Measurements from ENCODE around the gene CAMKK1. TPM values are rescaled to one million over a fixed set of nuclear protein-coding genes. Genes with fewer than 3 reads are reported as not detected.

CAMKK1 gene
- total RNA-seq, 4 donors from 2014 or later, result 0.44 to 5.1 (median 2.1) TPM

- no peak for DNase-seq
- H3K9me3 ChIP-seq, result no peaks in the 10 kb centered on the region
- peak overlapping the region in 3 of 4 donors; percentile 33 to 55 (median 40) for H3K27ac ChIP-seq
- TF ChIP-seq POLR2A (IDR thresholded peaks at IDR 0.05), result no peak
- no peak for TF ChIP-seq CTCF (IDR thresholded peaks at IDR 0.05 in 4 of 5, conservative IDR thresholded peaks at IDR 0.05 in 1 of 5)
- no peaks in the 10 kb centered on the region for H3K27me3 ChIP-seq
- intact Hi-C loops (cut with DNase I; ENCODE audit: low total_unique reads), result no loop called here
- peaks cover 11 to 18% of the 10 kb centered on the region in 2 donors for H3K4me1 ChIP-seq
- H3K36me3 ChIP-seq, result no peaks in the 10 kb centered on the region
- in situ Hi-C loops (cut with MboI; ENCODE audit: low sequenced_read_pairs in 4 of 4), result no loop called here
- H3K4me3 ChIP-seq, result no peak overlapping the region
- peak in 1 of 2 donors; percentile 10 for ATAC-seq
These were observed 13.0 kb downstream of the CAMKK1 start for GRCh38 chr17:3879591-3880417.

- in situ Hi-C loops (cut with MboI; ENCODE audit: low sequenced_read_pairs in 4 of 4), result no loop called here
These were observed 13.7 kb downstream of the CAMKK1 start for GRCh38 chr17:3879186-3879585.

GRCh38 chr17:3877220-3877619 lies 15.6 kb downstream of the CAMKK1 start:
- no peak for TF ChIP-seq POLR2A (IDR thresholded peaks at IDR 0.05)
- no peak for TF ChIP-seq CTCF (IDR thresholded peaks at IDR 0.05 in 4 of 5, conservative IDR thresholded peaks at IDR 0.05 in 1 of 5)
- DNase-seq, result no peak
- peak in 1 of 2 donors; percentile 61 for ATAC-seq
- no peaks in the 10 kb centered on the region for H3K36me3 ChIP-seq
- in situ Hi-C loops (cut with MboI; ENCODE audit: low sequenced_read_pairs in 4 of 4), result no loop called here
- peak overlapping the region in 1 of 4 donors; percentile 52 for H3K27ac ChIP-seq
- peaks cover 11 to 18% of the 10 kb centered on the region in 2 donors for H3K4me1 ChIP-seq
- no peaks in the 10 kb centered on the region for H3K9me3 ChIP-seq
- no peaks in the 10 kb centered on the region for H3K27me3 ChIP-seq
- no peak overlapping the region for H3K4me3 ChIP-seq
- intact Hi-C loops (cut with DNase I; ENCODE audit: low total_unique reads), result no loop called here

More at GRCh38 chr17:3879186-3879585, 13.7 kb downstream of the CAMKK1 start:
- intact Hi-C loops (cut with DNase I; ENCODE audit: low total_unique reads), result no loop called here
- peak overlapping the region in 3 of 4 donors; percentile 33 to 55 (median 40) for H3K27ac ChIP-seq
- peaks cover 11 to 18% of the 10 kb centered on the region in 2 donors for H3K4me1 ChIP-seq
- no peak overlapping the region for H3K4me3 ChIP-seq
- H3K36me3 ChIP-seq, result no peaks in the 10 kb centered on the region
- no peaks in the 10 kb centered on the region for H3K9me3 ChIP-seq
- no peaks in the 10 kb centered on the region for H3K27me3 ChIP-seq
- peak in 1 of 2 donors; percentile 25 for DNase-seq
- TF ChIP-seq POLR2A (IDR thresholded peaks at IDR 0.05) (no peak), CTCF (IDR thresholded peaks at IDR 0.05 in 4 of 5, conservative IDR thresholded peaks at IDR 0.05 in 1 of 5) (no peak)
- peak; percentile 63 to 64 for ATAC-seq

GRCh38 chr17:3875317-3875716 lies 17.5 kb downstream of the CAMKK1 start:
- in situ Hi-C loops (cut with MboI; ENCODE audit: low sequenced_read_pairs in 4 of 4) (no loop called here), intact Hi-C loops (cut with DNase I; ENCODE audit: low total_unique reads) (no loop called here)
- Histone ChIP-seq H3K4me3 (no peak overlapping the region), H3K4me1 (peaks cover 11 to 18% of the 10 kb centered on the region in 2 donors), H3K27me3 (no peaks in the 10 kb centered on the region), H3K27ac (no peak overlapping the region), H3K9me3 (no peaks in the 10 kb centered on the region), H3K36me3 (no peaks in the 10 kb centered on the region)
- TF ChIP-seq CTCF (IDR thresholded peaks at IDR 0.05 in 4 of 5, conservative IDR thresholded peaks at IDR 0.05 in 1 of 5) (no peak), POLR2A (IDR thresholded peaks at IDR 0.05) (no peak)
- DNase-seq (no peak), ATAC-seq (no peak)

All from gastrocnemius medialis (tissue), 4 donors.